ENCODE measurements around the gene ENAM.

ENAM gene

DNA sequence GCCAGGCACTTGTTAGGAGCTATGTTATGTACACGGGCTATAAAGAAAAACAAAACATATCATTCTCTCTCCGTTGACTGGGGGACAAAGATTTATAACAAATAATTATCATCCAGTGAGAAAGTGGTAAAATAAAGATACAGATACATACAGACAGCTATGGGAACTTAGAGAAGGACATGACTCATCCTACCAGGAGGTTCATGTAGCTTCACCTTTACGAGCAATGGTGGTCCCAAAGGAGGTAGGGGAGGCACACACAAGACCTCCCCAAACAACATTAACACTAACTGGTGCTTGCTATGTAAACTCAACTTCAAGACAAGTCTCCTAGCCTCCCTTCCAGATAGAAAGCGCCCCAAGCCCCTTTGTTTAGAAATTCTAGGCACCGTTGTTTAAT, 27.6 kb upstream of the ENAM start:
- H3K4me2 ChIP-seq (ENCODE audit: low read length) = no peak overlapping the region
- H3K36me3 ChIP-seq (ENCODE audit: control insufficient read depth in 1 of 2, insufficient read depth in 2 of 2, low read length in 2 of 2) = no peaks in the 10 kb centered on the region
- no peak overlapping the region for H3K18ac ChIP-seq (ENCODE audit: low read length)
- H3K9ac ChIP-seq (ENCODE audit: low read length) = no peak overlapping the region
- H4K12ac ChIP-seq (ENCODE audit: low read depth, low read length) = no peak overlapping the region
- H3K4me3 ChIP-seq (ENCODE audit: low read depth, low read length) = no peak overlapping the region
- H2AFZ ChIP-seq (ENCODE audit: insufficient read depth, low read length, poor library complexity) = no peak overlapping the region
- WGBS (ENCODE audit: extremely low coverage, insufficient coverage, insufficient read length) = no CpG with 5 or more reads among the region's 5 CpGs
- no peak for DNase-seq
- H2BK120ac ChIP-seq (ENCODE audit: insufficient read depth, low read length, poor library complexity) = no peak overlapping the region
- H2BK5ac ChIP-seq (ENCODE audit: low read depth, low read length, poor library complexity) = no peak overlapping the region
- no peaks in the 10 kb centered on the region for H3K9me3 ChIP-seq (ENCODE audit: insufficient read depth, low read depth, low read length)
- no peak overlapping the region for H3K23ac ChIP-seq (ENCODE audit: low read length)
- no peaks in the 10 kb centered on the region for H3K4me1 ChIP-seq (ENCODE audit: control insufficient read depth in 1 of 2, insufficient read depth in 2 of 2, low read length in 2 of 2)
- no peak overlapping the region for H2AK5ac ChIP-seq (ENCODE audit: low read length)
- H2BK12ac ChIP-seq (ENCODE audit: low read length) = no peak overlapping the region
- no peak overlapping the region for H3K4ac ChIP-seq (ENCODE audit: low read depth, low read length)
- H3K27me3 ChIP-seq (ENCODE audit: insufficient read depth, low read length) = no peaks in the 10 kb centered on the region
- no peaks in the 10 kb centered on the region for H3K79me2 ChIP-seq (ENCODE audit: control insufficient read depth, insufficient read depth, low read length, poor library complexity)
- no peaks in the 10 kb centered on the region for H3K79me1 ChIP-seq (ENCODE audit: low read length)
- H3K14ac ChIP-seq (ENCODE audit: low read length) = no peak overlapping the region
- H3K27ac ChIP-seq (ENCODE audit: low read depth, low read length) = no peak overlapping the region
- H4K8ac ChIP-seq (ENCODE audit: low read depth, low read length) = no peak overlapping the region
- no peak overlapping the region for H4K91ac ChIP-seq (ENCODE audit: low read depth, low read length)

GRCh38 chr4:70601422-70602039, 27.0 kb upstream of the ENAM start:
- peak; percentile 8 to 49 for DNase-seq
- no peak overlapping the region for H2AK5ac ChIP-seq (ENCODE audit: low read length)
- no peak overlapping the region for H4K8ac ChIP-seq (ENCODE audit: low read depth, low read length)
- H3K36me3 ChIP-seq (ENCODE audit: control insufficient read depth in 1 of 2, insufficient read depth in 2 of 2, low read length in 2 of 2) = no peaks in the 10 kb centered on the region
- no peak overlapping the region for H3K4me2 ChIP-seq (ENCODE audit: low read length)
- H3K23ac ChIP-seq (ENCODE audit: low read length) = no peak overlapping the region
- H3K9me3 ChIP-seq (ENCODE audit: insufficient read depth, low read depth, low read length) = no peaks in the 10 kb centered on the region
- H3K4me1 ChIP-seq (ENCODE audit: control insufficient read depth in 1 of 2, insufficient read depth in 2 of 2, low read length in 2 of 2) = no peaks in the 10 kb centered on the region
- no peak overlapping the region for H3K4ac ChIP-seq (ENCODE audit: low read depth, low read length)
- no peak overlapping the region for H2BK5ac ChIP-seq (ENCODE audit: low read depth, low read length, poor library complexity)
- no peak overlapping the region for H2BK120ac ChIP-seq (ENCODE audit: insufficient read depth, low read length, poor library complexity)
- WGBS (ENCODE audit: extremely low coverage, insufficient coverage, insufficient read length) = no CpG with 5 or more reads among the region's 5 CpGs
- H2BK12ac ChIP-seq (ENCODE audit: low read length) = no peak overlapping the region
- no peak overlapping the region for H4K91ac ChIP-seq (ENCODE audit: low read depth, low read length)
- no peak overlapping the region for H3K18ac ChIP-seq (ENCODE audit: low read length)
- H3K4me3 ChIP-seq (ENCODE audit: low read depth, low read length) = no peak overlapping the region
- no peak overlapping the region for H3K14ac ChIP-seq (ENCODE audit: low read length)
- no peak overlapping the region for H2AFZ ChIP-seq (ENCODE audit: insufficient read depth, low read length, poor library complexity)
- H3K9ac ChIP-seq (ENCODE audit: low read length) = no peak overlapping the region
- no peaks in the 10 kb centered on the region for H3K79me2 ChIP-seq (ENCODE audit: control insufficient read depth, insufficient read depth, low read length, poor library complexity)
- no peaks in the 10 kb centered on the region for H3K27me3 ChIP-seq (ENCODE audit: insufficient read depth, low read length)
- H3K27ac ChIP-seq (ENCODE audit: low read depth, low read length) = no peak overlapping the region
- no peaks in the 10 kb centered on the region for H3K79me1 ChIP-seq (ENCODE audit: low read length)
- no peak overlapping the region for H4K12ac ChIP-seq (ENCODE audit: low read depth, low read length)

GRCh38 chr4:70603856-70604255, 24.7 kb upstream of the ENAM start:
- no peak overlapping the region for H3K9ac ChIP-seq (ENCODE audit: low read length)
- no peak overlapping the region for H3K4me3 ChIP-seq (ENCODE audit: low read depth, low read length)
- no peak overlapping the region for H3K14ac ChIP-seq (ENCODE audit: low read length)
- no peak overlapping the region for H3K23ac ChIP-seq (ENCODE audit: low read length)
- H2BK120ac ChIP-seq (ENCODE audit: insufficient read depth, low read length, poor library complexity) = no peak overlapping the region
- WGBS (ENCODE audit: extremely low coverage, insufficient coverage, insufficient read length) = no CpG with 5 or more reads among the region's 3 CpGs
- no peak overlapping the region for H2AK5ac ChIP-seq (ENCODE audit: low read length)
- no peaks in the 10 kb centered on the region for H3K79me2 ChIP-seq (ENCODE audit: control insufficient read depth, insufficient read depth, low read length, poor library complexity)
- H4K12ac ChIP-seq (ENCODE audit: low read depth, low read length) = no peak overlapping the region
- no peak overlapping the region for H3K18ac ChIP-seq (ENCODE audit: low read length)
- no peak overlapping the region for H2BK5ac ChIP-seq (ENCODE audit: low read depth, low read length, poor library complexity)
- H3K27me3 ChIP-seq (ENCODE audit: insufficient read depth, low read length) = no peaks in the 10 kb centered on the region
- no peaks in the 10 kb centered on the region for H3K79me1 ChIP-seq (ENCODE audit: low read length)
- no peaks in the 10 kb centered on the region for H3K36me3 ChIP-seq (ENCODE audit: control insufficient read depth in 1 of 2, insufficient read depth in 2 of 2, low read length in 2 of 2)
- no peak overlapping the region for H2AFZ ChIP-seq (ENCODE audit: insufficient read depth, low read length, poor library complexity)
- no peaks in the 10 kb centered on the region for H3K9me3 ChIP-seq (ENCODE audit: insufficient read depth, low read depth, low read length)
- no peak overlapping the region for H4K8ac ChIP-seq (ENCODE audit: low read depth, low read length)
- H2BK12ac ChIP-seq (ENCODE audit: low read length) = no peak overlapping the region
- DNase-seq = peak in 1 of 2 donors; percentile 14
- no peak overlapping the region for H3K4ac ChIP-seq (ENCODE audit: low read depth, low read length)
- H3K4me2 ChIP-seq (ENCODE audit: low read length) = no peak overlapping the region
- H3K27ac ChIP-seq (ENCODE audit: low read depth, low read length) = no peak overlapping the region
- no peaks in the 10 kb centered on the region for H3K4me1 ChIP-seq (ENCODE audit: control insufficient read depth in 1 of 2, insufficient read depth in 2 of 2, low read length in 2 of 2)
- no peak overlapping the region for H4K91ac ChIP-seq (ENCODE audit: low read depth, low read length)

GRCh38 chr4:70606459-70606858, 22.1 kb upstream of the ENAM start:
- H4K8ac ChIP-seq (ENCODE audit: low read depth, low read length) = no peak overlapping the region
- H2BK5ac ChIP-seq (ENCODE audit: low read depth, low read length, poor library complexity) = no peak overlapping the region
- no peak overlapping the region for H2AK5ac ChIP-seq (ENCODE audit: low read length)
- H3K14ac ChIP-seq (ENCODE audit: low read length) = no peak overlapping the region
- no peaks in the 10 kb centered on the region for H3K79me2 ChIP-seq (ENCODE audit: control insufficient read depth, insufficient read depth, low read length, poor library complexity)
- H3K23ac ChIP-seq (ENCODE audit: low read length) = no peak overlapping the region
- no peak for DNase-seq
- H4K12ac ChIP-seq (ENCODE audit: low read depth, low read length) = no peak overlapping the region
- no peak overlapping the region for H3K4ac ChIP-seq (ENCODE audit: low read depth, low read length)
- no peak overlapping the region for H2BK120ac ChIP-seq (ENCODE audit: insufficient read depth, low read length, poor library complexity)
- no peak overlapping the region for H2BK12ac ChIP-seq (ENCODE audit: low read length)
- H3K27ac ChIP-seq (ENCODE audit: low read depth, low read length) = no peak overlapping the region
- H3K36me3 ChIP-seq (ENCODE audit: control insufficient read depth in 1 of 2, insufficient read depth in 2 of 2, low read length in 2 of 2) = no peaks in the 10 kb centered on the region
- no peak overlapping the region for H4K91ac ChIP-seq (ENCODE audit: low read depth, low read length)
- no peak overlapping the region for H3K18ac ChIP-seq (ENCODE audit: low read length)
- no peak overlapping the region for H3K9ac ChIP-seq (ENCODE audit: low read length)
- H3K9me3 ChIP-seq (ENCODE audit: insufficient read depth, low read depth, low read length) = no peaks in the 10 kb centered on the region
- H2AFZ ChIP-seq (ENCODE audit: insufficient read depth, low read length, poor library complexity) = no peak overlapping the region
- WGBS (ENCODE audit: extremely low coverage, insufficient coverage, insufficient read length) = no CpG with 5 or more reads among the region's 8 CpGs
- H3K4me3 ChIP-seq (ENCODE audit: low read depth, low read length) = no peak overlapping the region
- no peaks in the 10 kb centered on the region for H3K27me3 ChIP-seq (ENCODE audit: insufficient read depth, low read length)
- H3K4me1 ChIP-seq (ENCODE audit: control insufficient read depth in 1 of 2, insufficient read depth in 2 of 2, low read length in 2 of 2) = no peaks in the 10 kb centered on the region
- H3K4me2 ChIP-seq (ENCODE audit: low read length) = no peak overlapping the region
- no peaks in the 10 kb centered on the region for H3K79me1 ChIP-seq (ENCODE audit: low read length)
